Smooth muscle cell of the brain vasculature (primary cell): ENCODE measurements around the gene TRIM44.
"Not testable (repeated sequence)": the region's sequence is repeated elsewhere in the genome, so short reads cannot be mapped to it uniquely, and the experiment has no call there.

Experiments used
- DNase-seq: peaks from one replicate; pipeline ENCODE4 v3.0.0-alpha.2; 2012; ENCODE audit warnings: low read depth, low spot score

The TRIM44 gene

DNA sequence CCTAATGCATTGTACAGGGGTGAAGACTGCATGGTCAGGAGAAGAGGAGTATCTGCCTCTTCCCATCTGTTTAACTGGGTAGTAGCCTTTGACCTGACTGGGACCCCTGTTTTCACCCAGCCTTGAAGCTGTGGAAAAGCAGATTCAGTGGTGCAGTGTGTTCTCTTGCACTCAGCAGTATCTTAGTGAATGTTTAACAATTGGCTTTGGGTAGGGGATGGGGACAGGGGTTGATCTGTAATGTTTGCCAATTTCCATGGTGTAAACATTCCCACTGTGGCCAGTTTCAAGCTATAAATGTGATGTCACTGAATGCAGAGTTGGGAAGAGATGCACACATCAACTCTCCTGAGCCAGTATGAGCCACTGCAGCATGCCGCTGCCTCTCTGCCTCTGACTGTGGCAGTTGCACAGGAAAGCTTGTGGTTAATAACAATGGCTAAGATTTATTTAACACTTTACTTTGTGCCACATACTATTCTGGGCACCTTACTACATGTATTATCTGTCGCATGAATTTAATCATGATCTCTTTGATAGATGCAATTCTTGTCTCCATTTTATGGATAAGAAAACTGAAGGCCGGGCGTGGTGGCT is 28.6 kb upstream of the TRIM44 start:
- no peak for DNase-seq

DNA sequence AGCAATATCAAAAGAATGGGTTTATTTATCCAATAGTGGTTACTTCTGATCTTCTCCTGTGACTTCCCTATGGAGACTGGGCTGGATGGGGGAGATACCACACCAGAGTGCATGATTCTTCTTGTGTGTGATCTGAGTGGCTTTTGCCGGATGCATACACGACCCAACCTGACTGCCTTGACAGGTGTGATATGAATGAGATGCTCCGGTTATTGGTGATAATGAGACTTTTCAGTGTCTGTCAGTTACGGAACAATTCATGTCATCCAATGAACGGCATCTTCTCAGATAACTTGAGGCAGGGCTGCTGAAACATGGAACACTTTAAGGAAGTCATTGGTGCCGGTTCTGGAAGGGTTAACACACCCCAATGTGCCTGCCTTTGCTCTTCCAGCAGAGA is 26.6 kb upstream of the TRIM44 start:
- DNase-seq = no peak

DNA sequence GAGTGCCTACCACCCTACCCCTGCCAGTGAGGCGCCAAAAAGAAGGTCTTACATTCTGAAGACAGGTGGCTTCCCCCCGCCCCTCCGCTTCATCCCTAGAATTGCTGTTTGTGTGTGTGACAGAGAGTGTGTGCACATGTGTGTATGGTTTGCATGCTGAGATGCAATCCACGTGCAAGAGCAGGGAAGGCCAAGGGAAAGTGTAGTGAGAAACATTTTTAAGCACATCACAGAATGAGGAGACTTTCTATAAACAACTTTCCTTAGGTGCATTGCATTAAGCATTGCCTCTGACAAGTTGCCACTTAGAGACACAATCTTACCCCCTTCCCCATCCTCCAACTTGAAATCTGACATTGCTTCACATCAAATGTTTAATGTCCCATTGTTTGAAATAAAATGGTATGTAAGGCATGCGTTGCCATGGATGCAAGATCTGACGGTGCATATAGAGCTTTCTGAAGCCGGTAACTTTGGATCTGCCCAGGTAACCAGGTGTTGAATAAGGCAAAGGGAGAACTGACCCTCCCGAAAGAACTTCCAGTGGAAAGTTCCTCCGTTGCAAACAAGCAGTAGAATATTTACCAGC is 22.9 kb upstream of the TRIM44 start:
- no peak for DNase-seq

DNA sequence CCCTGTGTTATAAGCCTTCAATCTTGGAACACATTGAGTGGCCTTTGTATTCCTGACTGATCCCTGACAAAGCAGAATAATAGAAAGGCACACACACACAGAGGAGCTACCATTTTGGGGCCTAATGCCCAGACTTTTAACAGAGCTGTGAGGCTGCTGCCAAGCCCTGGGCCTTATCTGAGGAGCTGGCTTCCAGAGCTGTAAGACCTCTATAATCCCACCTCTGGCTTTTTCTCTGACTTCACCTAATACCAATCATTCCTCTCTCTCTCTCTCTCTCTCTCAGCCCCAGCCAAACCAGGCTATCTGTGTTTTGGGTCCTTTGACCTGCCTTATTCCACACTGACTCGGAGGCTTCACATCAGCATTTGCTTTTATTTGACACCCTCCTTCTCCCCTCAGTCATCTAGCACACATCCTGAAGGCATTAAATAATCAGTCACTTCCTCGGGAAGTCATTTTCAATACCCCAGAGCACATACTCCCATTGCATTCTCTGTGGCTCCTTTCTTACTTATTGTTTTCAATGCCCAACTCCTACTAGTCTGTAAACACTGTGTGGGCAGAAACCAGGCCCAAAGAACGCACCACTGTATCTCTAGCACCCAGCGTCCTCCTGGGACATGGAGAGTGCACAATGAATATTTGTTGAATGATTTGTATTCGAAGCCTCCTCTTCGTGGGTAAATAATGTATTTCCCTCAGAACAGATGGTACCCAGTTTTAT is 21.2 kb upstream of the TRIM44 start:
- DNase-seq = no peak

DNA sequence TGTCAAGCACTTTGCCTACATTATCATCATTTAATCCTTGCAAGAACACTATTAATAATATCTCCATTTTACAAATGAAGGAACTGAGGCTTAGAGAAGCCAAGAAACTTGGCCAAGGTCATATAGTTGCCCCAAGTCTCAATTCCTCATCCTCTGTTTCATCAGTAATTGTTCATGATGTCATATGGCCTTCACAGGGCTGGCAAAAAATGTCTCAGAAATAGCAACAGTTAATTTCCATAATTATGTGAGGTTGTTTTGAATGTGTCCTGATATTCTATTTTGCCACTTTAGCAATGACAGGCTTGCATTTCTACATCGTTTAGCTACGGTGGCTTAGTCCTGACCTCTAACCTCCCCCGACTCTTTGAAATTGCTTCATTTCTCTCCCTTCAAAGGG is 20.6 kb upstream of the TRIM44 start:
- no peak for DNase-seq

DNA sequence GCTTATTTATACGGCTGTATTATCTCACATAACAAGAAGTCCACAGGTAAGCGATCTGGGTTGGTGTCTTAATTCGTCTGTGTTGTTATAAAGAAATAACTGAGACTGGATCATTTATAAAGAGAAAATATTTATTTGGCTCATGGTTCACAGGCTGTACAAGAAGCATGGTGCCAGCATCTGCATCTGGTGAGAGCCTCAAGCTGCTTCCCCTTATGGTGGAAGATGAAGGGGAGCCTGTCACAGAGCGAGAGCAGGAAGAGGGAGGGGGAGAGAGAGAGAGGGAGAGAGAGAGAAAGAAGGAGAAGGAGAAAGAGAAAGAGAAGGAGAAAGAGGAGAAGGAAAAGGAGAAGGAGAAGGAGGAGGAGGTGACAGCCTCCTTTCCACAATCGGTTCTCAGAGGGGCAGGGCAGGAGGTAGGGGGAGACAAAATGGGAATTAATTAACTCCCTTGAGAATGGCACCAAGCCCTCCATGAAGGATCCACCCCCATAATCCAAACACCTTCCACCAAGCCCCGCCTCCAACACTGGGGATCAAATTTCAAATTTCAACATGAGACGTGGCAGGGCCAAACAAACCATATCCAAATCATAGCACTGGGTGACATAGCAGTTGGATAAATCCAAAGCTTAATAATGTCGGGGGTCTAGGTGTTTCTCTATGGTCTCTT is 15.0 kb upstream of the TRIM44 start:
- no peak for DNase-seq

DNA sequence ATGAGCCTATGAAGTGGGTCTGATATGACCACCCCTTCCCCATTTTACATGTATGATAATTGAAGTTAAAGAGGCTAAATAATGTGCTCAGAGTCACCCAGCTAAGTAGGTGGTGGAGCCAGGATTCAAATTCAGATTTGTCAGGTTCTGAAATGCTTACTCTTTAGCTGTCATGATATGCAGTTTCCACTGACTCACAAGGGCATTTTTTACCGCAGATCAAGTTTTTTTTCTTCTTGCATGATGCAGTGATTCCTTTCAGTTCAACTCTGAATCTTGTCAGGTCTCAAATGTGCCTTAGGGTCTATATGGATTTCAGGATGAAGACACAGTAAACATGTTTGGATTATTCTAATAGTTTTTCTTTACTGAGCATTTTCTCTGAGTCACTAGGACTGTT is 12.6 kb upstream of the TRIM44 start:
- DNase-seq = no peak

DNA sequence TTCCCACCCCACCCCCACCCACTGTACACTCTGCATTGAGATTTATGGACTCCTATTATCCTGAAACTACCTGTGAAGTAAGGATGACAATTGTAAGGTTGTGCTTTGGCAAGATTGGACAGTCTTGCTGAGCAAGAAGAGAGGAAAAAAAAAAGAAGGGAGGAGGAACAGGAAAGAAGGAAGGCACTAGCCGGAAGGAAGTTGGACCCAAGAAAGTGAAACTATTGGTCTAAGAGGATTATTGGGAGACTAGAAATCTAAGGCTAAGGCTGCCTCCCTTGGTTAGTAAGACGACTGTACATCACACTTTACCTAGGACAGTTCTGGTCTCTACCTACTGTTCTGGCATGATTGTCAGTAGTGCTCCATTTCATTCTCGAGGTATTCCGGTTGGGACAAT is 12.1 kb upstream of the TRIM44 start:
- DNase-seq = no peak

DNA sequence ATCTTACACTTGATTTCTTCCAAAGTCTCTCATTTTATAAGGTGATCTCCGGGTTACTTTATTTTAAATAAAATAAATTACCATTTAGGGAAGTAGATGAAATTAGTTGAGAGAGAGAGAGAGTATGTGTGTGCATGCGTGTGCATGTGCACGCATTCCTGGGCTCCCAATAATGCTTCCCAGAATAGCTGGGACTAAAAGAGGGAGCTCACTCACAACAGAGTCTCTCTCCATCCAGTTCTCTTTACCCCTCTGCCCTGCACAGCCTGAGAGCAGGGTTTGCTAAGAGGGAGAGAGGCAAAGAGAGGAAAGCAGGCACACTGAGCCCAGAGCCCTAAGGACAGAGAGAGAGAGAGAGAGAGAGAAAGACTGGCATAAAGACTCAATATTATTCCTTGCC is 11.3 kb upstream of the TRIM44 start:
- DNase-seq = no peak

DNA sequence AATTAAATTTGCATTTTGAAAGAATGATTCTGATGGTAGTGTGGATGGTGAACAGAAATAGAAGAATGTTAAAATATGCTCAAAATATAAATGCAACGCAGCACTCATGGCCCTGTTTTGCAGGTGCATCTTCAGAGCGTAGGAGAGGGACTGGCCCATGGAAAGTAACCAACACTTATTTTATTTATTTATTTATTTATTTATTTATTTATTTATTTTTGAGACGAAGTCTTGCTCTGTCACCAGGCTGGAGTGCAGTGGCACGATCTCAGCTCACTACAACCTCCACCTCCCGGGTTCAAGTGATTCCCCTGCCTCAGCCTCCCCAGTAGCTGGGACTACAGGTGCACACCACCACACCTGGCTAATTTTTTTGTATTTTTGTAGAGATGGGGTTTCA is 9.8 kb upstream of the TRIM44 start:
- not testable (repeated sequence) for DNase-seq

DNA sequence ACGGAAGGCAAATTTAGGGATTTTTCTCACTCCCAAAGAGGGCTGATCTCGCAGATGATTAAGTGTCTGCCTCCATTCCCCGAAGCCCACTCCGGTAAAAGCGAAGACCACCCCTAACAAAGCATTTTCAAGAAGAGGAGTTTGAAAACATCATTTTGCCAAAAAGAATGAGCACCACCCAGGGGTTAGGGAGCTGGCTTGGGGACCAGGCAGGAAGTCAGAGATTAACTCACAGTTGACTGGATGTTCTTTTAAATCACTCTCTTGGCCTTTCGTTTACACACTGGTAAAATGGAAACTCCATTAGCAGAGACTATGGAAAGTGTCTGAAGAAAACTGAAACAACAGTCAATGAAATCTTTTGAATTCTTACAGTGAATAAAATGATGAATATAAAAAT is 7.9 kb upstream of the TRIM44 start:
- no peak for DNase-seq

DNA sequence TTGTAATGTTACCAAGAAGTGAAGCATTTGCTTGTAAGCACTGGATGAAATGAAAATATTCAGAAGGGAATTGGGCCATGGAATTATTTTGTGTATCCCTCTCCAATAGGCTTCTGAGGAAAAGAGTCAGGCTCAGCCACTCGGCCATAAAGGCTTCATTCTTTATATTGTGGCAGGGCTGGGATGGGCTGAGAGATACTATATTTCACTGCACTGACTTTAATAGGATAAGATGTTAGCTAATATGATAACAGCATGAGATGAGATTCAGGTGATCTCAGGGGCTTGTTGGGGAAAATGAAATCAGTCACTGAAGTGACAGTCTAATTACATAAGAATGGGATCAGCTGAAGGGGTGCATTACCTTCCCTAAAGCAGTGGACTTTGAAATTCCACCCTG is 7.3 kb upstream of the TRIM44 start:
- no peak for DNase-seq

DNA sequence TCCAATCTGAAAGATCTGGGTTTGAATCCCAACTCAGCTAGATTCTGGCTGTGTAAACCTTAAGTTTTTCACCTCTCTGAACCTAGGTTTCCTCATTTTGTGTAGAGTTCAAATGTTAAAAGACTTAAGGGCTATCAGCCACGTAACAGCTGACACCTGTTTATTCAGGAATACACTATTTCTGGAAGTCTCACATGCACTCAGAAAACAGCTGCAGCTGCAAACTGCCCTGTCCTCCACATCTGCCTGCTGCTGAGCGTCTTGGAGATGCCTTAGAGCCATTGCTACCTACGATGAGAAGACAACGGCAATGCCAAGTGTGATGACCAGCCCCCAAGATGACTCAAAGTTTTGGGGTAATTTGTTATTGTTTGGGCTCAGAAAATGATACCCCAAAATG is 6.7 kb upstream of the TRIM44 start:
- DNase-seq = no peak

DNA sequence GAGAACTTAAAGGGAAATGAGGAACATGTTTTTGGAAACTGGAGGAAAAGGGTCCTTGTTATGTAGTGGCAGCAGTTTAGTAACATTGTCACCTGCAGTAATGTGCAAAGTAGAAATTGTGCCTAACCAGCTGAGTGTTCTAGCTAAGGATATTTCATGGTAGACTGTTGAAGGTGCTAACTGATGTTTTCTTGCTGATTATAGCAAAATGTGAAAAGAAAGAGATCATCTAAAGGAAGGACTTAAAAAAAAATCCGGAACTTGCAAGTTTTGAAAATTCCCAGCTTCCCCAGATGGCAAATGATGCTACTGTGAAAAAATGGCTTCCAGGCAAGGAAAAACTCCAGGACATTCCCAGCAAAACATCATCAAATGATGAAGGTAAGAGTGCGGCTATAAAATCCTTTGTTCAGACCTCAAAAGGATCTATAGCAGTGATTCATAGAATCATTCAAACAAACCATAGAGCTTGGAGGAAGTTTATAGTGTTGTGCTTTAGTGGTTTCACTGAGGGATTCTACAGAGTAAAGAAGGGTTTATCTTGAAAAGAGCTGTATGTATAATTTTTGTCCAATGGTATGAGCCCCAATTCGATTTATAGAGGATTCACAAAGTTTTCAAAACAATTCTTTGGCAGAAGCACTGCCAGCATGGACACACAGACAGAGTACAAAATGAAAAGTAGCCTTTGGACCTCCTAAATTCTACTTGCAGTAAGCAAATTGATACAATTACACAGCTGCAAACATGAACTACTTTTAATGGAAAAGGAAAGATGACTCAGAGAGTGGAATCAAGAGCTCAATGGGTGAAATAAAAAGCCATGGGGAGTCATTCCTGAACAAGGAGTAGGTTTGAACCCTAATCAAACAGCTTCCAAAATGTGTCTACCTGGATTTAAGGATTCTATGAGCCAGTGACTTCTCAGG is 4.3 kb upstream of the TRIM44 start:
- DNase-seq = no peak

DNA sequence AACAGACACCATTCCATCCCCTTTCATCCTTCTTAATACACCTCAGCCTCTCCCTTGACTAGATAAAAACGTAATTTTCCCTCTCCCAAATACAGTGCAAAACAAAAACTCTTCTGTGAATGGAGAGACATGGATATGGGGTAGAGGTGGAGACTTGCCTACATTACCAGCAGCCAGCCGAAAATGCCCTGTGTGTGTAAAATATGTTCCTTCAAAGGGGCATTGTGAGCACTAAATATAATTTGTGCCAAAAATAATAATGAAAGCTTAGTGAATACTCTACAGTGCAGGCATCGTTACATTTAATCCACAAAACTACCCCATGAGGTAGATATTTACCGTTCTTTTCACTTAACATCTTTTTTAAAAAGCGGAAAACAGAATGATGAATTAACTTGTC is 1.0 kb upstream of the TRIM44 start:
- DNase-seq = no peak

DNA sequence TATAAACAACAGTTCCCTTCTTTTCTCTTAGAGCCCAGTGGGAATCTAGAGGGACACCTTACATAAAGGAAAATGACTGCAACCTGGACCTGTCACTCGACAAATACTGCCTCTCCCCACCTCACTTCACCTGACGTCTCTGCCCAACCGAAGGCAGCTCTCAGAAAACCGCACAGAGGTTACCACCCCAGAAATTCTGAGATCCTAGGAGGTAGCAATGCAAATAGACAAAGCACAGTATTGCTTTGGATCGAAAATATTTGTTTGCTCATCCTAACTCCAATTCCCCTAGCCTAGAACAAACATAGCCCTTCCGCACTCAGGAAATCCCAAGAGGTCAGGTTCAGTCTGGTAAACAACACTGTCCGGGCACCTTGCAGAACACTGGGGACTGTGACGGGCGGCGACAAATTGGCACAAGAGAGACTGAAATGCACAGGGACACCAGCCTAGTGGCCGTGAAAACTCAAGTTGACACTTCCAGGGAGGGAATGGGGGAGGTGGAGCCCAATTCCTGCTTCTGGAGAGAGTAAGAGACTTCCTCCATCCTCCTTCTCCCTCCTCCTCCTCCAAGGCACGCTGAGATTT is 420 bp upstream of the TRIM44 start:
- DNase-seq = no peak

DNA sequence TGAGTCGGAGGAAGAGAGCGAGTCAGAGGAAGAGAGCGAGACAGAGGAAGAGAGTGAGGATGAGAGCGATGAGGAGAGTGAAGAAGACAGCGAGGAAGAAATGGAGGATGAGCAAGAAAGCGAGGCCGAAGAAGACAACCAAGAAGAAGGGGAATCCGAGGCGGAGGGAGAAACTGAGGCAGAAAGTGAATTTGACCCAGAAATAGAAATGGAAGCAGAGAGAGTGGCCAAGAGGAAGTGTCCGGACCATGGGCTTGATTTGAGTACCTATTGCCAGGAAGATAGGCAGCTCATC is 780 bp downstream of the TRIM44 start:
- no peak for DNase-seq

DNA sequence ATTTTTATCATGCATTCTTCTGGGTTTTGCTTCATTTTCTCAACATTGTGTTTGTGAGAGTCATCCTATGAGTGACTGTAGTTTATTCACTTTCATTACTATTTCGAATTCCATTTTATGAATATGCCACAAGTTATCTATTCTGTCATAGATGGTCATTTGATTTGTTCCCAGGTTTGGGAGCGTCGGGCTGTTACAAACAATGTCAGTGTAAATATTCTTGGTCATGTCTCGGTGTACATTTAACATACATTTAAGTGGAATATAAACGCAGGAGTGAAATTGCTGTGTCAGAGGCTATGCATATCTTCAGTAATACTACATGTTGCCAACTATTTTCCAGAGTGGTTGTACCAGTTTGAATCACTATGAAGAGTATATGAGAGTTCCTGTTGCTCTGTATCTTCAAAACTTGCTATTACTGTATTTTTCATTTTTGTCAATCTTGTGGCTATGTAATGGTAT is 2.4 kb downstream of the TRIM44 start:
- no peak for DNase-seq

DNA sequence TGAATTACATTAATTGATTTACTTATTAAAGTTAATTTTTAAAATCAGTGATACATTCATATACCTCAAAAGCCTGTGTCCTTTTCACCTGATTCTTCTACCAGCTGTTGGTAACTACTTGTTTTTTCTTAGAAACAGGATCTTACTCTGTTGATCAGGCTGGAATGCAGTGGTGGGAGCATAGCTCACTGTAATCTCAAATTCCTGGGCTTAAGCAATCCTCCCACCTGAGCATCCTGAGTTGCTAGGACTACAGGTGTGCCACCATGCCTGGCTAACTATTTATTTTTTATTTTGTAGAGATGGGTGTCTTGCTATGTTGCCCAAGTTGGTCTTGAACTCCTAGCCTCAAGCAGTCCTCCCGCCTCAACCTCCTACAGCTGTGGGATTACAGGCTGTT is 4.7 kb downstream of the TRIM44 start:
- no peak for DNase-seq

DNA sequence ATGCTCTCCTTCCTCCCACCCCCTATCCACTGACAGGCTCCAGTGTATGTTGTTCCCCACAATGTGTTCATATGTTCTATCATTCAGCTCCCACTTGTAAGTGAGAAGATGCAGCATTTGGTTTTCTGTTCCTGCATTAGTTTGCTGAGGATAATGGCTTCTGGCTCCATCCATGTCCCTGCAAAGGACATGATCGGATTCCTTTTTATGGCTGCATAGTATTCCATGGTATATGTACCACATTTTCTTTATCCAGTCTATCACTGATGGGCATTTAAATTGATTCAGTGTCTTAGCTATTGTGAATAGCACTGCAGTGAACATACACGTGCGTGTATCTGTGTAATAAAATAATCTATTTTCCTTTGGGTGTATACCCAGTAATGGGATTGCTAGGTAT is 5.8 kb downstream of the TRIM44 start:
- not testable (repeated sequence) for DNase-seq

DNA sequence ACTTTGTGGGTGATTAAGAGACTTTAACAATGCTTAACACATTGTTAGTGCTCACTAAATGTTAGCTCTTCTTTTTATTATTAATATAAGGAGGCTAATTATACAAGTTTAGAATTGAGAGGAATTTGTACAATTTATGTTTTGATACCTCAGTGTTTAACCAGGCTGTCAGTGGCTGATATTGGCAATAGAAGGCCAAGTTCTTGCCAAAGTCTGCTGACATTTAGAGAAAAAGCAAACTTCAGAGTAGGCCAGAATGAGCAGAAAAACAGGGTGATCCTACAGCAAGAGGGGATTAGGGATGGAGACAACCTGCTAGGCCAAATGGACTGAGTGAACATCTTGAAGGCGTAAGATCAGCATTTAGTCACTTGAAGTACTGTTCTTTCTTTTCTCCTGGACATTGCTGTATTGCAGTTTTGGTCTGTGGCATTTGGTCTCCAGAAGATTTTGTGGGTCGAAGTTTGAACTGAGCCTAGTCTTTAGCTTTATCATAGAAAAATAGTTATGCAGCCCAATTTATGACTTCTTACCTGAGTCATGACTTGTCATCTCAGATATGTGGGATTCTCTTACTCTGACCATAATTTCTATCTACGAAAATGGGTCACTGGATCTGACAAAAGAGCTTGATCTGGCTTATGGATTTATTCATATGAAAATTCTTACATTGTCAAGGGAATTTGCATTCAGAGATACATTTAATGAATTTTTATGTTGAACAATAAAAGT is 9.0 kb downstream of the TRIM44 start:
- no peak for DNase-seq
